Measurements from ENCODE around the gene PFN4. TPM values are rescaled to one million over a fixed set of nuclear protein-coding genes. Genes with fewer than 3 reads are reported as not detected.
A peak's percentile ranks its signal among the peaks of the same experiment; 100 is the strongest.
"Not testable (repeated sequence)": the region's sequence is repeated elsewhere in the genome, so short reads cannot be mapped to it uniquely, and the experiment has no call there.

The PFN4 gene
- total and polyA plus RNA-seq, 2 experiments from 2014 or later = 1.9 TPM; not detected in 1

GRCh38 chr2:24111407-24111901 lies 11.7 kb downstream of the PFN4 start:
- DNase-seq (ENCODE audit: low read depth in 1 of 2, low spot score in 1 of 2) = peak in 1 of 2 donors; percentile 47
- H3K27ac ChIP-seq = peak overlapping the region; percentile 94
- H3K4me3 ChIP-seq = no peak overlapping the region
- H3K27me3 ChIP-seq = no peaks in the 10 kb centered on the region
- no peaks in the 10 kb centered on the region for H3K36me3 ChIP-seq
- TF ChIP-seq CTCF (IDR thresholded peaks at IDR 0.05; ENCODE audit: low read depth, low read length) = no peak
- H3K4me1 ChIP-seq (ENCODE audit: low read depth) = peaks cover 16% of the 10 kb centered on the region
- H3K9me3 ChIP-seq (ENCODE audit: low read depth) = no peaks in the 10 kb centered on the region

GRCh38 chr2:24110660-24111303 lies 12.4 kb downstream of the PFN4 start:
- peak overlapping the region; percentile 94 for H3K27ac ChIP-seq
- H3K4me3 ChIP-seq = no peak overlapping the region
- H3K9me3 ChIP-seq (ENCODE audit: low read depth) = no peaks in the 10 kb centered on the region
- TF ChIP-seq CTCF (IDR thresholded peaks at IDR 0.05; ENCODE audit: low read depth, low read length) = no peak
- H3K36me3 ChIP-seq = no peaks in the 10 kb centered on the region
- H3K27me3 ChIP-seq = no peaks in the 10 kb centered on the region
- H3K4me1 ChIP-seq (ENCODE audit: low read depth) = peaks cover 16% of the 10 kb centered on the region
- DNase-seq (ENCODE audit: low read depth in 1 of 2, low spot score in 1 of 2) = no peak

- H3K36me3 ChIP-seq; DNase-seq (ENCODE audit: low read depth in 1 of 2, low spot score in 1 of 2); H3K27me3 ChIP-seq; H3K4me3 ChIP-seq; H3K27ac ChIP-seq; H3K9me3 ChIP-seq (ENCODE audit: low read depth): not testable (repeated sequence)
- peaks cover 16% of the 10 kb centered on the region for H3K4me1 ChIP-seq (ENCODE audit: low read depth)
Measured at GRCh38 chr2:24109431-24109830, 13.7 kb downstream of the PFN4 start.

- Histone ChIP-seq H3K36me3 (no peaks in the 10 kb centered on the region), H3K9me3 (ENCODE audit: low read depth) (no peaks in the 10 kb centered on the region), H3K27ac (no peak overlapping the region), H3K4me3 (no peak overlapping the region), H3K4me1 (ENCODE audit: low read depth) (peaks cover 16% of the 10 kb centered on the region), H3K27me3 (no peaks in the 10 kb centered on the region)
- no peak for DNase-seq (ENCODE audit: low read depth in 1 of 2, low spot score in 1 of 2)
- no peak for TF ChIP-seq CTCF (IDR thresholded peaks at IDR 0.05; ENCODE audit: low read depth, low read length)
Measured at GRCh38 chr2:24107336-24107735, 15.8 kb downstream of the PFN4 start.

- no peak overlapping the region for H3K4me3 ChIP-seq
- peaks cover 13% of the 10 kb centered on the region for H3K4me1 ChIP-seq (ENCODE audit: low read depth)
- DNase-seq (ENCODE audit: low read depth in 1 of 2, low spot score in 1 of 2) = no peak
- TF ChIP-seq CTCF (IDR thresholded peaks at IDR 0.05; ENCODE audit: low read depth, low read length) = no peak
- H3K9me3 ChIP-seq (ENCODE audit: low read depth) = no peaks in the 10 kb centered on the region
- H3K36me3 ChIP-seq = no peaks in the 10 kb centered on the region
- H3K27ac ChIP-seq = no peak overlapping the region
- H3K27me3 ChIP-seq = no peaks in the 10 kb centered on the region
Measured at GRCh38 chr2:24106786-24107185, 16.3 kb downstream of the PFN4 start.

- H3K9me3 ChIP-seq (ENCODE audit: low read depth) = no peaks in the 10 kb centered on the region
- no peak overlapping the region for H3K4me3 ChIP-seq
- no peaks in the 10 kb centered on the region for H3K36me3 ChIP-seq
- DNase-seq (ENCODE audit: low read depth in 1 of 2, low spot score in 1 of 2) = peak in 1 of 2 donors; percentile 45
- no peak overlapping the region for H3K27ac ChIP-seq
- H3K27me3 ChIP-seq = no peaks in the 10 kb centered on the region
- peaks cover 3% of the 10 kb centered on the region for H3K4me1 ChIP-seq (ENCODE audit: low read depth)
- no peak for TF ChIP-seq CTCF (IDR thresholded peaks at IDR 0.05; ENCODE audit: low read depth, low read length)
Measured at GRCh38 chr2:24105816-24106215, 17.3 kb downstream of the PFN4 start.
